Natural killer cell (primary cell): ENCODE data around the gene GALNTL6. TPM values are rescaled to one million over a fixed set of nuclear protein-coding genes. Genes with fewer than 3 reads are reported as not detected.
"Not testable (repeated sequence)": the region's sequence is repeated elsewhere in the genome, so short reads cannot be mapped to it uniquely, and the experiment has no call there.

ENCODE experiments used
- ATAC-seq, 3 donors: fragments of 150-1000 bp in 2 of 3; fragments of 200-7000 bp in 1 of 3; cut with Tn5 transposase; 1 replicate in 1 of 3; 2 replicates in 2 of 3; pipeline ENCODE4 v1.10.0; 2021; ENCODE audit warnings: mild to moderate bottlenecking in 2 of 3, moderate library complexity in 2 of 3
- DNase-seq, 2 donors: peaks; one replicate each; pipeline versions ENCODE4 v3.0.0 to v3.0.0-alpha.2; 2013 to 2021; ENCODE audit warnings: mixed read lengths in 1 of 2
- H3K27ac ChIP-seq: one replicate; pipeline ENCODE4 v1.5.1; 2013; ENCODE audit warnings: mild to moderate bottlenecking, low read length
- H3K27me3 ChIP-seq: one replicate; pipeline ENCODE4 v1.6.1; 2013; ENCODE audit warnings: low read length; ENCODE audit not compliant: control insufficient read depth, insufficient read depth
- H3K36me3 ChIP-seq: one replicate; pipeline ENCODE4 v1.6.1; 2013; ENCODE audit warnings: low read length; ENCODE audit not compliant: control insufficient read depth, insufficient read depth
- H3K4me1 ChIP-seq: one replicate; pipeline ENCODE4 v1.6.1; 2013; ENCODE audit warnings: low read length; ENCODE audit not compliant: control insufficient read depth, insufficient read depth
- H3K4me3 ChIP-seq: one replicate; pipeline ENCODE4 v1.5.1; 2013; ENCODE audit warnings: low read length
- H3K9me3 ChIP-seq: one replicate; pipeline ENCODE4 v1.6.1; 2013; ENCODE audit warnings: low read length; ENCODE audit not compliant: control insufficient read depth, insufficient read depth
- H3K27ac Mint-ChIP-seq, 2 donors: one replicate each; pipeline ENCODE4 v1.8.0; 2022; ENCODE audit warnings: mild to moderate bottlenecking in 2 of 2, mixed read lengths in 2 of 2, moderate library complexity in 1 of 2
- H3K27me3 Mint-ChIP-seq, 2 donors: one replicate each; pipeline ENCODE4 v1.8.0; 2022; ENCODE audit warnings: low read depth in 2 of 2, mixed read lengths in 2 of 2
- H3K36me3 Mint-ChIP-seq: one replicate; pipeline ENCODE4 v1.8.0; 2022; ENCODE audit warnings: mixed read lengths
- H3K4me1 Mint-ChIP-seq, 2 donors: one replicate each; pipeline ENCODE4 v1.8.0; 2022; ENCODE audit warnings: mixed read lengths in 2 of 2
- H3K4me3 Mint-ChIP-seq: one replicate; pipeline ENCODE4 v1.8.0; 2022; ENCODE audit warnings: mild to moderate bottlenecking, moderate library complexity, mixed read lengths
- H3K9me3 Mint-ChIP-seq, 2 donors: one replicate each; pipeline ENCODE4 v1.8.0; 2022; ENCODE audit warnings: mixed read lengths in 2 of 2
- WGBS: methylation state at CpG from one replicate; pipeline ENCODE4 v1.1.7; 2013; ENCODE audit warnings: missing lambda C conversion rate; ENCODE audit not compliant: insufficient coverage; 5-methylcytosine and 5-hydroxymethylcytosine counted together
- intact Hi-C: fragments of 100-400 bp; cut with micrococcal nuclease; formaldehyde crosslinking; loops from one replicate; pipeline ENCODE4 v1.14.2; 2022
- total RNA-seq, 4 donors: library from RNA; stranded (reverse); fragments of 120-200 nt in 1 of 4; gene quantifications; one replicate each; pipeline versions ENCODE4 v1.2.3 to v1.2.4, GENCODE V29; 2013 to 2022
- TF ChIP-seq, protein P1 (sequence below): fragments of 200-600 bp; IDR thresholded peaks from one replicate; pipeline ENCODE4 v1.8.0; 2022; ENCODE audit warnings: antibody characterized with exemption

The GALNTL6 gene
- total RNA-seq, 3 donors from 2014 or later (not counting 1 experiment from before 2014, with no cell fraction given): not detected

DNA sequence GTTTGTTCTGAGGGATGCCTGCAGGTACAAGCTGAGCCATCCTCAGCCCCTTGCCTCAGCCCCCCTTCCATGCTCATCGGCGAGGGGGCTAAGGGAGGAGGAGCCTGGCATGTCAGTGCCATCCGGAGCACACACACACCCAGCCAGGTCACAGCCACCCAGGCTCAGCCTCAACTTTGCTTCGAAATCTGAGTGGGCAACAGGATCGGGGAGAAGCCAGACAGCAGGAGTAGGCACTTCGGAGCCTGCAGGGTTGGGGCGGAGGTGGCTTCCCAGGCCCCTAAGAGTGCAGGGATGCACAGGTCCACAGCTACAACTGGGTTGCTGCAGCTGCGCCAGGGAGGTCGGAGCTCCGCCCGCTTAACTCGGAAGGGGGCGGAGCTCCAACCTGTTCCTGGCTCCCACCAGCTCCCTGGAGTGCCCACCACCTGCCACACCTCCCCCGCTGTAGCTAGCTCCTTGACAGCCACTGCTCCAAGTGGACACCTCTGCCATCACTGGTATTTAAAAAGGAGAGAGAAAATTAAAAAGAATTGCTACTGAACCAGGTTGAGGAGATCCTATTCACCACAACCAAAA, 1162.5 kb downstream of the GALNTL6 start:
- WGBS: 94% methylated on average over 13 of the region's 14 CpGs
- intact Hi-C loops: no loop called here
- H3K27ac ChIP-seq: no peak overlapping the region
- Mint-ChIP-seq H3K27ac (no peak overlapping the region), H3K27me3 (peaks cover 3 to 6% of the 10 kb centered on the region in 2 donors), H3K4me3 (no peak overlapping the region), H3K9me3 (peaks cover 2 to 4% of the 10 kb centered on the region in 2 donors), H3K36me3 (no peaks in the 10 kb centered on the region), H3K4me1 (no peaks in the 10 kb centered on the region)
- no peaks in the 10 kb centered on the region for H3K27me3 ChIP-seq
- DNase-seq (no peak), ATAC-seq (peak in 1 of 3 donors; percentile 21)
- no peak overlapping the region for H3K4me3 ChIP-seq
- TF ChIP-seq, protein P1, sequence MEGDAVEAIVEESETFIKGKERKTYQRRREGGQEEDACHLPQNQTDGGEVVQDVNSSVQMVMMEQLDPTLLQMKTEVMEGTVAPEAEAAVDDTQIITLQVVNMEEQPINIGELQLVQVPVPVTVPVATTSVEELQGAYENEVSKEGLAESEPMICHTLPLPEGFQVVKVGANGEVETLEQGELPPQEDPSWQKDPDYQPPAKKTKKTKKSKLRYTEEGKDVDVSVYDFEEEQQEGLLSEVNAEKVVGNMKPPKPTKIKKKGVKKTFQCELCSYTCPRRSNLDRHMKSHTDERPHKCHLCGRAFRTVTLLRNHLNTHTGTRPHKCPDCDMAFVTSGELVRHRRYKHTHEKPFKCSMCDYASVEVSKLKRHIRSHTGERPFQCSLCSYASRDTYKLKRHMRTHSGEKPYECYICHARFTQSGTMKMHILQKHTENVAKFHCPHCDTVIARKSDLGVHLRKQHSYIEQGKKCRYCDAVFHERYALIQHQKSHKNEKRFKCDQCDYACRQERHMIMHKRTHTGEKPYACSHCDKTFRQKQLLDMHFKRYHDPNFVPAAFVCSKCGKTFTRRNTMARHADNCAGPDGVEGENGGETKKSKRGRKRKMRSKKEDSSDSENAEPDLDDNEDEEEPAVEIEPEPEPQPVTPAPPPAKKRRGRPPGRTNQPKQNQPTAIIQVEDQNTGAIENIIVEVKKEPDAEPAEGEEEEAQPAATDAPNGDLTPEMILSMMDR: no peak
- H3K36me3 ChIP-seq: no peaks in the 10 kb centered on the region
- H3K9me3 ChIP-seq: no peaks in the 10 kb centered on the region
- no peaks in the 10 kb centered on the region for H3K4me1 ChIP-seq

DNA sequence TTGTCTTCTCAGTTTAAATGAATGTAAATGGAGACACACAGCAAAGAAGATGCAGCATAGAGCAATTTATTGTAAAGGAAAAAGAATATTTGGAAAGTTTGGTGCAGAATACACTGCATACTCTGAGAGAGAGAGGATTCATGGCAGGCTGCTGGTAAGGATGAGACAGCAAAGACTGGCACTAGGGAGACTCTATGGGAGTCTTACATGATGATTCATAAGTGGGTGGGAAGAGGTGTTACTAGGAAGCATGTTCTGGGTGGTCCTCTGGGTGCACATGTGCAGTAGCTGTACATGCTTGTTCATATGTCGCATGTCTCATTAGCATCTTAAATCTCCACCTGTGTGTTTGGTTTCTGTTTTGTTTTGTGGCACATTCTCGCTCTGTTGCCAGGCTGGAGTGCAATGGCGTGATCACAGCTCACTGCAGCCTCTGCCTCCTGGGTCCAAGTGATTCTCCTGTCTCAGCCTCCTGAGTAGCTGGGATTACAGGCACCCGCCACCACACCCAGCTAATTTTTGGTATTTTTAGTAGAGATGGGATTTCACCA, 1164.4 kb downstream of the GALNTL6 start:
- DNase-seq, H3K27ac Mint-ChIP-seq, H3K4me1 Mint-ChIP-seq, H3K4me1 ChIP-seq, H3K4me3 Mint-ChIP-seq, H3K4me3 ChIP-seq, H3K27ac ChIP-seq, H3K36me3 ChIP-seq, H3K27me3 ChIP-seq, ATAC-seq, H3K9me3 Mint-ChIP-seq, H3K27me3 Mint-ChIP-seq, H3K9me3 ChIP-seq, H3K36me3 Mint-ChIP-seq, intact Hi-C loops: not testable (repeated sequence)
- WGBS: 90% methylated on average over 4 of the region's 4 CpGs

DNA sequence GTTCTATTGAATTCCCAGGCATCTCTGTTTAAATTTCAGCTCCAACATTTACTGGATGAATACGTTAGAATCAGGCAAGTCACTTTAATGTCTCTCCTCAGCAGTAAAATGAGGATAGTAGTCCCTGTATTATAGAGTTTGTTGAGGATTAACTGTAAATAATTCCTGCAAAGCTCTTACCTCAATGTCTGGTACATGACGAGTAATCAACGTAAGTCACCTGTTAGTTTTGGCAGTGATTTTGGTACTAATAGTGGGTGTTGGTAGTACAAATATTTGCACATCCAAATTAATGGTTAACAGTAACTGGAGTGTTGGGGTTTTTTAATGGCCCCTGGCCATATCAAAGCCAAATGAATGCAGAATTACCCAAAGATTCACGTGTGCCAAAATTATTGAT, 1165.6 kb downstream of the GALNTL6 start:
- Histone ChIP-seq H3K9me3 (no peaks in the 10 kb centered on the region), H3K27me3 (no peaks in the 10 kb centered on the region), H3K36me3 (no peaks in the 10 kb centered on the region), H3K4me3 (no peak overlapping the region), H3K4me1 (no peaks in the 10 kb centered on the region), H3K27ac (no peak overlapping the region)
- Mint-ChIP-seq H3K27me3 (peaks cover 0 to 4% of the 10 kb centered on the region in 2 donors), H3K4me1 (no peaks in the 10 kb centered on the region), H3K4me3 (no peak overlapping the region), H3K9me3 (no peaks in the 10 kb centered on the region), H3K27ac (no peak overlapping the region), H3K36me3 (no peaks in the 10 kb centered on the region)
- TF ChIP-seq, protein P1: no peak
- intact Hi-C loops: no loop called here
- 91% methylated on average over 4 of the region's 4 CpGs for WGBS
- DNase-seq (no peak), ATAC-seq (no peak)

DNA sequence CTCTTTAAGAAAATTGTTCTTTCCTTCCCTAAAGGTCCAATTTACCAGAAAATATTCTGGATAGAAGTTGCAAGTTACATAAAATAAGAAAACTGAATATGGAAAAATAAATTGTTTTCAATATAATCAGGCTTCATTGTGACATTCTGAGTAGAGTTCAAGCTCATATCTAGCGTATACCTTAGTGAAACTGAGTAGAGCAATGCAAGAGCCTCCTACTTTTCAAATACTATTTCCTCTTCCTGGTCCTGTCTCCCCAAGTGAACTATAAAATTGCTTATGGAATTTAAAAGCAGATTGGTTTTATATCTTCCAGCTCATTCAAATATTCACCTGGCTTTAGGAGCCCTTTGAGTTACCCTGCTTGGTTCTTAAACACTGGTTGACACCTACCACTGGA, 1166.1 kb downstream of the GALNTL6 start:
- Mint-ChIP-seq H3K9me3 (no peaks in the 10 kb centered on the region), H3K4me3 (no peak overlapping the region), H3K4me1 (no peaks in the 10 kb centered on the region), H3K27me3 (peaks cover 0 to 4% of the 10 kb centered on the region in 2 donors), H3K27ac (no peak overlapping the region), H3K36me3 (no peaks in the 10 kb centered on the region)
- ATAC-seq: no peak
- no peaks in the 10 kb centered on the region for H3K9me3 ChIP-seq
- TF ChIP-seq, protein P1: no peak
- DNase-seq: no peak
- no peak overlapping the region for H3K27ac ChIP-seq
- intact Hi-C loops: no loop called here
- H3K27me3 ChIP-seq: no peaks in the 10 kb centered on the region
- H3K4me3 ChIP-seq: no peak overlapping the region
- H3K4me1 ChIP-seq: no peaks in the 10 kb centered on the region
- no peaks in the 10 kb centered on the region for H3K36me3 ChIP-seq
- no CpG with 5 or more reads among the region's 1 CpG for WGBS
